Mesenteric fat pad (tissue), 1 donor: ENCODE results near the gene TMEM198. TPM values are rescaled to one million over a fixed set of nuclear protein-coding genes. Genes with fewer than 3 reads are reported as not detected.

Experiments used
- DNase-seq: peaks from one replicate; pipeline ENCODE4 v3.0.0-alpha.2; 2020; ENCODE audit warnings: low spot score
- total RNA-seq: library from RNA; stranded (reverse); fragmentation: NEBNext Ultra II Directional; extraction: Animal tissue kit (Norgen Biotek cat#: 25700); gene quantifications from one replicate; pipeline ENCODE4 v1.2.1, GENCODE V29; 2021
- donor health status: DM: yes; HTN: yes; CAD: no.

The TMEM198 gene
- total RNA-seq, 1 donor from 2014 or later = 2.6 TPM

- DNase-seq = no peak
Observed at GRCh38 chr2:219542931-219543595, 765 bp upstream of the TMEM198 start.

DNA sequence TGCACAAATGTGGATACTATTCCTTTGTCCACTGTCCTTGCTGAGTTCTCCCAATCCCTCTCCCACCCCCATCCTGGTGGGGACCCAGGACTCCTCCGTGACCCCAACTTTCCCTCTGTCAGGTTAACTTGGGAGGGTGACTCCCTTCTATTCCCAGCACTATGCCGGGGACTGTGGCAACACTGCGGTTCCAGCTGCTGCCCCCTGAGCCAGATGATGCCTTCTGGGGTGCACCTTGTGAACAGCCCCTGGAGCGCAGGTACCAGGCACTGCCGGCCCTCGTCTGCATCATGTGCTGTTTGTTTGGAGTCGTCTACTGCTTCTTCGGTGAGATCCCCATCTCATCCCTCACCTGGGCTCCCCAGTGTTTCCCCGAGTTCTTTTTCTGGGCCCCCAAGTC, 739 bp downstream of the TMEM198 start:
- no peak for DNase-seq

DNA sequence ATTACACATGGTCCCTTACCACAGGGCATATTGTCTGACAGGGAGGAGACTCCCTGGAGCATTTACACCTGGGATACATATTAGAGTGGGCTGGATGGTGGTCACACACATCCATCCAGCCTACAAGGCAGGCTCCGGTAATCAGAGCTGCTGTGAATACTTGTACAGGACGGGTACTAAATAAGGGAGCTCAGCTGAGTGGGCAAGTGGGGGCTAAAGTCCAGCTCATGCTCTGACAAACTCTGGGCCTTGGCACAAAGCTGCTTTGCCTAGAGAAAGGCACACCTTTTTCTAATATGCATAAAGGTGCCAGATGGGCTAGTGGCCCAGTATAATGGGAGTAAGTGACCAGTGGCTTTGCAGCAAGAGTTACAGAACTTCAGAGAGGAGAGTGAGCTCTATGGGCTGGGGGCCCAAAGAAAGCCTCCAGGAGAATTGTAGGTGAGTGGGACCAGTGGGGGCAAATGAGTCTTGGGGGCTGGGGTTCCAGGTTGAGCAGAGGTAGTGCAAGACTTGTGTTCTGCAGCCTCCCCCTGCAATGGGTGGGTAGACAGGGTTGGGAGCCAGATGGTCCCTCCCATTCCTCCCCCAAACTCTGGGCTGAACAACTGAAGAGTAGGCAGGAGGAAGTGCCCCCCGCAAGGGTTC, 1.6 kb downstream of the TMEM198 start:
- DNase-seq = no peak

DNA sequence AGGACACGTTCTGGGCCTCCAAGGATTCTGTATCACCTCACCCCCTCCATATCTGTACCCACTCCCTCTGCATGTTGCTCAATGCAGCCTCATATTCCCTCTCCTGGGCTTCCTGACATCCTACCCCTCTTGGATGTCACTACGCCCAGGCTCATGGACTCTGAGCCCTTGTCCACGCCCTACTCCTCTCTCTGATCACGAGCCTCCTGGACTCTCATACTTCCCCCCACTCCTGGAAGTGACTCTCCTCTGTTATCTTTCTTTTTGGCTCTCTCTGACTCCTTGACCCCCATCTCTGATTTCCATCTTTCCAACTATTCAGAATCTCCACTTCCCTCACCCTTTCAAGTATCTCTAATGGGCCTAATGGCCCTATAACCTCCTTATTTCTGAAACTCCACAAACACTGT, 2.1 kb downstream of the TMEM198 start:
- no peak for DNase-seq

- DNase-seq = no peak
Observed at GRCh38 chr2:219547621-219548020, 3.8 kb downstream of the TMEM198 start.

DNA sequence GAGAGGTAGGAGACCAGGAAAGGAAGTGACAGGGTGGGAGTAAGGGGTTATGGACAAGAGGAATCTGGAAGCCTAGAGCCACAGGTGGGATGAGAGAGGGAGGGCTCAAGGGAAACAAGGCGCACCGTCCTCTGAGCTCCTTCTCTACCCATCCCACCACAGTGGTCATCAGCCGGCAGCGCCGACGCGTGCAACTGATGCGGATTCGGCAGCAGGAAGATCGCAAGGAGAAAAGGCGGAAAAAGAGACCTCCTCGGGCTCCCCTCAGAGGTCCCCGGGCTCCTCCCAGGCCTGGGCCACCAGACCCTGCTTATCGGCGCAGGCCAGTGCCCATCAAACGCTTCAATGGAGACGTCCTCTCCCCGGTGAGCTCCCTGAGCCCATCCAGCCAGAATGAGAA, 5.2 kb downstream of the TMEM198 start:
- no peak for DNase-seq

DNA sequence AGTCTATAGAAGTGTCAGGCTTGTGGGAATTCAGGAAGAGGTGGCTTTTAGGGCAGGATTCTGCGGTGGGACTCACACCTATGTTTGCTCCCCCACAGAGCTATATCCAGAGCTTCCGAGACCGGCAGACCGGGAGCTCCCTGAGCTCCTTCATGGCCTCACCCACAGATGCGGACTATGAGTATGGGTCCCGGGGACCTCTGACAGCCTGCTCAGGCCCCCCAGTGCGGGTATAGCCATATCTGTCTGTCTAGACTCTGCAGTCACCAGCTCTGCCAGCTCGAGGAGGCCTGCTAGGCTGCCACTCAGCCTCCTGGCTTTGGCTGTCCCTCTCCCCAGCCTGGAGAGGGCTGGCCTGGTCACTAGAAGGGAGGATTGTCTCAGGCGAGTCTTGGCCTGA, 5.8 kb downstream of the TMEM198 start:
- peak; percentile 74 for DNase-seq

DNA sequence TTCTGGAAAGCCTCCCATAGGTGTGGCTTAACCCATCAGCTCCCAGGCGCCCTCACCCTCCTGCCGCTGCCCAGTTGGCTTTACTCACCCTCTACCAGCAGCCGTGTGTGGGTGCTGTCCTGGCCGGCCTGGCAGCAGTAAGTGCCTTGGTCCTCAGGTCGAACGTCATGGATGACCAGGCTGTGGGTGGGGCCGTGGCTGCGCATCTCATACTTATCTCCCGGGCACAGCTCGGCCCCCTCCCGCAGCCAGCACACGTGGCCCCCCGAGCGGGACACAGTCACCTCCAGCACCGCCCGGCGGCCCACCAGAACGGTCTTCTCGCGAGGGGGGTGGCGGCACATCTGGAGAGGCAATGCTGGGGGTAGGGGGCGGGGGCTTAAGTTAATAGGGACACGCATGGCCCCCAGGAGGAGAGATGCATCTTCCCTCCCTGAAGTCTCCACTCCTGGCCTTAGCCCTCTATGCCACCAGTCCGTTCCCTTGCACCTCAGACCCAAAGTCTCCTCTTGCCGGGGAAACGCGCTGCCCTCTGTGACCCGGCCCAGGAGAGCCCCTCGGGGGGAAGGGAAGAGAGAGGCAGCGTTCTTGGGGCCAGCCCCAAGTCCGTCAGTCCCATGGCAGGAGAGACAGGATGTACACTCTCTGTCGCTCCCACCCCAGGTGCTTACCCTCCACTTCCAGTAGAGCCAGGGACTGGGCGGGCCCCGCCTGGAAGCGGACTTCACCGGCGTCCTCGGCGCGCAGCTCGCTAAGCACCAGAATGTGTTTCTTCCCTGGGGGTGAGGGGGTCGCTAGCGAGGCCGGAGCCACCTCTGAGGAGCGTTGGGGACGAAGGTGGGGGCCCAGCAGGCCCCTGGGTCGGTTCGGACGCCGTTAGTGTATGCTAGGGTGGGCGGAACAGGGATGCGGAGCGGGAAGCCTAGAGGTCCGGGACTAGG, 7.9 kb downstream of the TMEM198 start:
- peak; percentile 89 for DNase-seq

GRCh38 chr2:219552382-219553167, 8.7 kb downstream of the TMEM198 start:
- no peak for DNase-seq

DNA sequence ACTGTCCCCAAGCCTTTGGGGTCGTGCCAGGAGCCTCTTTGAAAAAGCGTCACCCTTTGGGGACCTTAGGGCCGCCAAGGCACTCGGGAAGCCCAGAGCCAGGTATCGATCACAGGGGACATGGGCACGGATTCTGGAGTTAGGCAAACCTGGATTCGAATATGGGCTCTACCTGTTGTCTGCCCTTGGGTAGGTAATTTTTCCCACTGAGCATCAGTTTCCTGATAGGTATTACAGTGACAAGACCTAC, 9.3 kb downstream of the TMEM198 start:
- no peak for DNase-seq

- no peak for DNase-seq
Observed at GRCh38 chr2:219553463-219553963, 9.7 kb downstream of the TMEM198 start.

GRCh38 chr2:219554350-219554749, 10.5 kb downstream of the TMEM198 start:
- no peak for DNase-seq

DNA sequence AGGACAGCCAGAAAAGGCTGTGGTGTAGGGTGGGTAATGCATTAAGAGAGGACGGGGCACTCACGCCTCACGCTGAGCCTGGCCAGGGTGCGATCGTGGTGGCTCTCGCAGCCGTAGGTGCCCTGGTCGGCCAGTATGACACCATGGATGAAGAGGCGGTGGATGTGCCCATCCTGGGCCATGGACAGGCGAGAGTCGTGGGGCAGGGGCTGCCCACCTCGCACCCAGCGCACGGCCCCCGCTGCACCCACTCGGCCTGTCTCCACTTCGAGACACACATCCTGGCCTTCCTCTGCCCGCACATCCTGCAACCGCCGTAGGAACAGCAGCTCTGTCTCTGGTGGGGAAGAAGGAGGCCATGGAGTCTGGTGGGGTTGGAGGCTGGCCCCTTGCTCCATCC, 12.1 kb downstream of the TMEM198 start:
- no peak for DNase-seq

DNA sequence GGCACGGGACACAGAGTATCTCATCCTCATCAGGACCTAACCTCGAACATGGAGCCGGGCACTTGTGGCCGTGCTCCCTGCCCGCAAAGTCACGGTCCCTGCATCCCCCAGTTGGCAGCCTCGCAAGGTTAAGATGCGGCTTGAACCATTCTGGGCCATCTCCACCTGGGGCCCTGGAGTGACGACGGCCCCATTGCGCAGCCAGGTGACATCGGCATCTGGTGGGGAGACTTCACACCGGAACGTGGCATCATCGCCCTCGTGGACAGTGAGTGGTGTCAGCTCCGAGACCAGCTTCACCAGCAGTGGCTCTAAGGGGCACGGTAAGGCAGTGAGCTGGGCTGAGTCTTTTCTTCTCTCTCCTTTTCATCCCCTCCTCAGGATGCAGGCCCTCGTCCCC, 12.6 kb downstream of the TMEM198 start:
- DNase-seq = no peak

DNA sequence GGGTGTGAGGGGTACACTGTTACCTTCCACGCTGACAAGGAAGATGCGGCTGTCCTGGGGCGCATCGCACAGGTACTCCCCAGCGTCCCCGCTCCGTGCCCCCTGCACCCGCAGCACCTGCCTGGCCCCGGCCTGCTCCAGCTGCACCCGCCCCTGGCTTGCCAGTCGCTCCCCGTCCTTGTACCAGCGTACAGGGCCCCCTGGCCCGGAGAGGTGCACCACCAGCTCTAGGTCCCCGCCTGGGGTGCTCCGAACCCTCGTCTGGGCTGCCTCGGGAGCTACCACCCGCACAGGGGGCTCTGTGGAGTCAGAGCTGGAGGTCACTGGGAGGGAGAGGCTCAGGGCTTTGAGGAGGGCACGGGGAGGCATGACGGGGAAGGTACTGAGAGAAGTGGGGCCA, 13.5 kb downstream of the TMEM198 start:
- no peak for DNase-seq

DNA sequence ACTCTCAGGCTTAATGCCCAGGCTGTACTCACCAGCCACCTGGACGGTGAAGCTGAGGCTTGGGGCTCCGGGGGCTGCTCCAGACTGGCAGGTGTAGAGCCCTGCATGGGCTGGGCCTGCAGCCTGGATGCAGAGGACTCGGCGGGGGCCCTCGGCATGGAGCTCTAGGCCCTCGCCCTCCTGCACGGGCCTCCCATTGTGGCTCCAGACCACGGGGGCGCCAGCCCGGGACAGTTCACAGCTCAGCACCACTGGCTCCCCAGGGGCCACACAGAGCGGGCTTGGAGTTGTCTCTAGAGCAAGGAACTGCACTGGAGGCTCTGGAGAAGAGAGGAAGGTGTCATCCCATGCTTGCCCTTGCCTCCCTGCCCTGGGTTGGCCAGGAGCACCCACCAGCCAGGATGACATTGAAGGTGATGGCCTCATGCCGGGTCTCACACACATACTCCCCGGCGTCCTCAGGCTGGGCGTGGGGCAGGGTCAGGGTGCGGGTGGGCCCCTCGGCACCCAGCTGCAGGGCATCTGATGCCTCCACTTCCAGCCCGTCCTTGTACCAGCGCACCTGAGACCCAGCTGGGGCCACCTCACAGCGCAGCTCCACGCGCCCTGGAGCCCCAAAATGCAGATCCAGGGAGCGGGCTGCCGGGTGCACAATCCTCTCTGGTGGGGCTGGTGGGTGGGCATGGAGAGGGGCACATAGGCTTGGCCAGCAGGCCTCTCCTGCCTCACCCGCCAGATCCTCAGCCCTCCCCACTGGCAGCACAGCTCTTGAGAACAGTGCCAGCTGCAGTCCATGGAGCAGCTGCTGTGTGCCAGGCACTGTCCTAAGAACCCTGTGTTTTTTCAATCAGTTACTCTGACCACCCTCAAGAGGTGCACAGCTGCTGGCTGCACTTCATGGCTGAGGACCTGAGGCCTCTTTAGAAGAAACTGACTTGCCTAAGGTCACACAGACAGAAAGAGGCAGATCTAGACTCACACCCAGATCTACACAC, 14.3 kb downstream of the TMEM198 start:
- no peak for DNase-seq

- no peak for DNase-seq
Observed at GRCh38 chr2:219559156-219559915, 15.5 kb downstream of the TMEM198 start.

DNA sequence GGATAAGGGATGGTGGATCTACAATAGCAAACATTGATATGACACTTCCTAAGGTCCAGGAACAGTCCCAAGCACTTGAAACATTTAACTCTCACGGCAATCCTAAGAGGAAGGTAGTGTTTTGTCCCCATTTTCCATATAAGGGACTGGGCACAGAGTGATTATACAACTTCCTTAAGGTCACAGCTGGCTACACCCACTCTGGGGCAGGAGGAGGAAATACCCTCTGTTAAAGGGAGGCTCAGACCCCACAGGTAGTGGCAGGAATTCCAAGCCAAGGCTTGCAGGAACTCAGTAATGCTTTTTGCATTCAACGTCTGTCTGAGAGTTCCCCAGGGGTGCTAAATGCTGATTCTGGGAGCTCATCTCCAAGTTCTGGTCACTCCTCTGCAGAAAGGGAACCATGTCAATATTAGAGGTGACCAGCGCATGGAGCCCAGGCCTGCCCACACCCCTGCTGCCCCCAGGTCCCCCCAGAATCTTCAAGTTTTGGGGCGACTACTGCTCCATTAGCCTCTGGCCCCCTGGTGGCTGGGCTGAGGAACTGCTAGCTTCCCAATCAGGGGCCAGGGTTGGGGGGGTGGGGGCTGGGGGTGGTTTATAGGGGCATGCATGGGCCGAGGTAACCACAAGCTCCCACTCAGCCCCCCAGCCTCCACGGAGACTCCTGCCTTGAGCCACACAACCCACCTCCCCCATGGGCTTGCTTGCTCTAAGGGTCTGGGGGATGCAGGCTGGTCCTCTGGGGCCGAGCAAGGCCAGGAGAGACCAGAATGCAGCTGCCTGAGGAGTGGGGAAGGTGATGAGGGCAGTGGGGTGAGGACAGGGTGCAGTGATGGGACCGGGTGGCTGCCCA, 16.4 kb downstream of the TMEM198 start:
- DNase-seq = no peak

- no peak for DNase-seq
Observed at GRCh38 chr2:219560893-219561178, 17.0 kb downstream of the TMEM198 start.
